HG03175 (cell line): ENCODE results near the gene FRYL.
"Not testable (repeated sequence)": the region's sequence is repeated elsewhere in the genome, so short reads cannot be mapped to it uniquely, and the experiment has no call there.

Experiments
- ATAC-seq: cut with Tn5 transposase; IDR thresholded peaks from one replicate; pipeline ENCODE4 v1.9.1; 2021; ENCODE audit warnings: mild to moderate bottlenecking, moderate library complexity; ENCODE audit not compliant: unreplicated experiment

Gene FRYL

DNA sequence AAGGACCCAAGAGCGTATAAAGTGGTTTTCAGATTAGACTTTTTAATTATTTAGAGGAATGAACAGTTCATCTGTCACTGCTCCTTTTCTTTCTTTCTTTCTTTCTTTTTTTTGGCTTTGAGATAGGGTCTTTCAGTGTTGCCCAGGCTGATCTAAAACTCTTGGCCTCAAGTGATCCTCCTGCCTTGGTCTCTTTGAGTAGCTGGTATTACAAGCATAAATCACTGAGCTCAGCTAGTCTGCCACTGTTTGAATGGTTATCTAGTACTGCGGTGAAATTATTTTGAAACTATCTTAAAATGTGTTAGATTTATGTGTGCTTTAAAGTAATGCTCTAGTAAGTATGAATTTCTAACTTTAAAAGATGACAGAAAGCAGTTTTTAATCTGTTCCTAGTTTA, 6.5 kb upstream of the FRYL start:
- ATAC-seq: no peak

- ATAC-seq: no peak
Observed at GRCh38 chr4:48785302-48785701, 5.2 kb upstream of the FRYL start.

- ATAC-seq: no peak
Observed at GRCh38 chr4:48781968-48782367, 1.9 kb upstream of the FRYL start.

DNA sequence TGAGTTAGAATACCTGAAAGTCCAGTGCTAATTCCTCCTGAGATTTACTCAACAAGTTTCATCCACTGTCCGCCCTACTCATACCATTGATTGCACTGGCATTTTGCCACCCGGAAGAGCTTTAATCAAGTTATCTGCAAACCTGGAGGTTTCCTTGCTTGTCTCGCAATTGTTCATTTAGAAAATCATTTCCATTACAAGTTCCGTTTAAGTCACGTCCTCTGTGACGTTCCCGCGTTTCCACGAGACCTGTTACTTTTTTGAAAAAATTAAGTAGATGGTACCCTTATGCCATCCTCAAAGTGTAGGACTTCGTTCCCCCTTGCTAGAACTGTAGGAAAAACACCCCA, 761 bp upstream of the FRYL start:
- ATAC-seq: no peak

GRCh38 chr4:48779095-48779997, 733 bp downstream of the FRYL start:
- peak; percentile 34 for ATAC-seq

DNA sequence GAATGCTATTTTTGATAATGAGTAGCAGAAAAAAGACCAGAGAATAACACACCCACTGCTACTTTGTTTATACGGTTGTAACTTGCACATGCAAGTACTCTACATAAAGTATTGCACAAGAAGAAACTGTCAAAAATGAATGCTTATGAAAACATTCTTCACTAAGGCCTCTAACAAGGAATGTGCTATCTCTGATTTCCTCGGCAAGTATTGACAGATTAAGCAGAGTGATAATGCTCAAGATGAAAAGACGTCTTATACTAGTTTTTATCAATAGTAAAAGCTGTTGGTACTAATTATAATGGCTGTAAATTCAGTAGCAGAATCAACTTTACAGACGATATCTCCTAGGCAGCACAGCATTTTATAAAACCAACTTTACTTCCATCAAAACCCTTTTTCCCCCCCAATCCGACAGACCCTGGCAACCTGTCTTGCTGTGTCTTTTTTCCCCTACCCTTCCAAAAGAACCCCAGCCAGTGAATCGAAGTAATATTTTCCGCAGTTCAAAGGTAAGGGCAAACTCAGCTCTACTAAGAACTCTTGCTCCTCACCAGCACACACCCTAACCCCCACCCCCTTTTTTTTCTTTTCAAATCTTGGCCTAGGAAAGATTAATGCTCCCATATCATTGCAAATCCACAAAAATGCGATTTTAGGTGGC, 1.5 kb downstream of the FRYL start:
- no peak for ATAC-seq

GRCh38 chr4:48777739-48778138, 2.3 kb downstream of the FRYL start:
- no peak for ATAC-seq

- ATAC-seq: no peak
Observed at GRCh38 chr4:48774760-48775710, 5.0 kb downstream of the FRYL start.

DNA sequence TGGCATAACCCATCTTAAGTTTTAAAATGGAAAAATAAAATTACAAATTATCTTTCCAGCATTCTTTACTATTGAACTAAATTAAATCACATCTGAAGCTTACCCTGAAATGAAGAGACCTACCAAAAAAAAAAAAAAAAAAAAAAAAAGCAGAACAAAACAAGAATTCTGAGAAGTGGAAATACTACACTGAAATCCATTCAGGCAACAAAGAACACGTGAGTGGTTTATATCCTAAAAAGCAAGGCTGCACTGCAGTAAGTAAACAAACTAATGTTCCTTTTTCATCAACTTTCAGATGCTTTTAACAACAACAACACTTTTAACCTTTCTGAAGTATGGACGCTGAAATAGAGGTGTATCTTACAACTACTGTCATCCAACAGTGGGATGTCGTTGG, 7.5 kb downstream of the FRYL start:
- no peak for ATAC-seq

DNA sequence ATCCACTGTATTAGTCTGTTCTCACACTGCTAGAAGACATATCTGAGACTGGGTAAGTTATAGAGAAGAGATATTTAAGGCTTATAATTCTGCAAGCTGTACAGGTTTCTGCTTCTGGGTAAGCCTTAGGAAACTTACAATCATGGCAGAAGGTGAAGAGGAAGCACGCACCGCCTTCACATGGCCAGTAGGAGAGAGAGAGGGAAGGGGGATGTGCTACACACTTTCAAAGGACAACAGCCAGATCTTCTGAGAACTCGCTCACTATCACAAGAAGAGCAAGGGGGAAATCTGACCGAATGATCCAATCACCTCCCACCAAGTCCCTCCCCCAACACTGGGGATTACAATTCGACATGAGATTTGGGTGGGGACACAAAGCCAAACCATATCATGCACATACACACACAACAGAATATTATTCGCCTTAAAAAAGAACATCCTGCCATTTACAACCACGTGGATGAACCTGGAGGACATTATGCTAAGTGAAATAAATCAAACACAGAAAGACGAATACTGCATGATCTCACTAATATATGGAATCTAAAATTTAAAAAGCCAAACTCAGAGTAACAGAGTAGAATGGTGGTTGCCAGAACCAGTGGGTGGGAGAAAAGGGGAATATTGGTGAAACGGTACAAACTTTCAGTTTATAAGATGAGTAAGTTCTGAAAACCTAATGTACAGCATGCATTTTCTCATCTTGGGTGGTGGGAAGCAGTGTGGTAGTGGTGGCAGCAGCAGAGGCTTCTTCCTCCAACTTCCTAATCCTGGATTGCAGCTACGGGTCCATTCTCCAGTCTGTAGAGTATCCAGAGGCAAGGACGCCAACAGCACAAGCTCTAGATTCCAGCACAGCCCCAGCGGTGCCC, 12.8 kb downstream of the FRYL start:
- ATAC-seq: no peak

DNA sequence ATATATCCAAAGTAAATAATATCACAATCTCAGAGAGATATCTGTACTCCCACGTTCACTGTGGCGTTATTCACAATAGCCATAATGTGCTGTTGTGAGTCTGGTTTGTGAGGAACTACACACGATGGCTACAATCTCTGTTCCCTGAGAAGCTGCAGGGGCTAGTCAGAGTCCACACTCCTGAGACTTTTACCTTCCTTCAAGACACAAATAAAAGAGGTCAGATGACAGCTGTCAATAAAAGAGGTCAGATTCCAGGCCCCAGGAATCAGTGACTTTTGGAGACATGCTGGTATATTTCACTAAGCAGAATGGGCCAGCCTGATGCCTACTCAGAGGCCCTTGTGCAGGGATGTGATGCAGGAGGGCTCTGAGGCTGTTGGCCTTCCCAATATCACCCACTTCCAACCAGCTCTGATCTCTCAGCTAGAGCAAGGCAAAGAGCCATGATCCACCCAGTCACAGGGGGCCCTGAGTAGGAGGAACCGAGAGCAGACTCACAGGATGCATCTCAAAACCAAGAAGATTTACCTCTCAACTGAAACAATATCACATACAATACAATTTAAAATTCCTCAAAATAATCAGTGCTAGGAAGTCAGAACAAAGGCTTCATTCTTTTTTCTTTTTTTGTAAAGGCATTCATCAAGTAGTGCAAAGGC, 13.8 kb downstream of the FRYL start:
- no peak for ATAC-seq

GRCh38 chr4:48762408-48762807, 17.7 kb downstream of the FRYL start:
- no peak for ATAC-seq

DNA sequence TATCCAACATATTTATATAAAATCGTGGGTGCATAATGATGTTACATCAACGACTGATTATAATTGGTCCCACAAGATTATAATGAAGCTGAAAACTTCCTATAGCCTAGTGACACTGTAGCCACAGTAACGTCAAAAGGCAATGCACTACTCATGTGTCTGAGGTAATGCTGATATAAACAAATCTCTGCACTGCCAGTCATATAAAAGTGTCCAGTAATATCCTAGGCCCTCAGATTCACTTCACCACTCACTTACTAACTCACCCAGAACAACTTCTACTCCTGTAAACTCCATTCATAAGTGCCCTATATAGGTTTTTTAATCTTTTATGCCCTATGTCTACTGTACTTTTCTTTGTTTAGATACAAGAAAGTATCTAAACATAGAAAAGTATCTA, 18.8 kb downstream of the FRYL start:
- no peak for ATAC-seq

GRCh38 chr4:48758703-48759102, 21.4 kb downstream of the FRYL start:
- not testable (repeated sequence) for ATAC-seq

DNA sequence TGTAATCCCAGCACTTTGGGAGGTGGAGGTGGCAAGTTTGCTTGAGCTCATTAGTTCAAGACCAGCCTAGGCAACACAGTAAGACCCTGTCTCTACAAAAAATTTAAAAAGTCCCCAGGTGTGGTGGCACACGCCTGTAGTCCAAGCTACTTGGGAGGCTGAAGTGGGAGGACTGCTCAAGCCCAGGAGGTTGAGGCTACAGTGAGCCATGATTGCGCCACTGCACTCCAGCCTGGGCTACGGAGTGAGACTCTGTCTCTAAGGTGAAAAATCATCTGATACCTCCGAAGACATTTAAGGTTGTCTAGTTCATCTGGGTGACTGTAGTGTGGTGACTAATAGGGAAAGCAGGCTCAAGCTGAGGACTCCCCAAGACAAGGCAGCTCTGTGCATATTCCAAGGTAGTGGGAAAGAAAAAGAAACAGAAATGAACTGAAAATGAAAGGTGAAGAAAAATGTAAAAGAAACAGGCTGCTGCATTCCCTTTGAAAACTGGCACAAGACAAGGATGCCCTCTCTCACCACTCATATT, 23.3 kb downstream of the FRYL start:
- ATAC-seq: no peak

DNA sequence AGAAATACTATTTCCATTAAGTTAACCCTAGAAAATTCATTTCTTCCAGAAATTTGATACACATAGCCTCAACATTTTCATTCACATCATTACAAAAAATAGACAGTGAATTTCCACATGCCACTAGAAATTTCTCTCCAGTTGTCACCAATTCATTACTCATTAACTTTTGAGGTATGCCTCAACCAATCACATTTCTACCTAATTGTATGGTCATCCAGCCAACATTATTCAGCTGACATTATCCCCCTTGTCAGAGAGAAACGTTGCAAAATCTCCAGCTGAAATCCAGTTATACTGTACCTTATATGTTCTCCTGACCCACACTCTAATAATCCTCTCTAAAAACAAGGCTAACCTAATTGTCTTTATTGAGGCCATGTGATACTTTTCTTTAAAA, 24.8 kb downstream of the FRYL start:
- ATAC-seq: no peak

DNA sequence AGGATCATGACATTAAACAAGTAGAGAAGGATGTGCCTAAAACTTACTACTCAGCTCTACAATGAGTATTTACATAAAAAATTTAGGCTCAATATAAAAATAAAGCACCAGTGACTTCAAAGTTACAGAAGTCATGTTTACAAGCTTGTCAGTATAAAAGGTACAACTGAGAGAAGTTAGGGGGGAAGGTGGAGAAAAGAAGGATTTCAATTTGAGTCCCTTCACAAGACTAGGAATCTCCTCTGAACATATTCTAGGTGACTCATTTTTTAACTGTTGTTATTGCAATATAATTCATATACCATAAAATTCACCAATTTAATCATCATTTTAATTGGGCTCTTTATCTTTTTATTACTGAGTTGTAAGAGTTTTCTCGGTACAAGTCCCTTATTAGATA, 26.9 kb downstream of the FRYL start:
- ATAC-seq: no peak

DNA sequence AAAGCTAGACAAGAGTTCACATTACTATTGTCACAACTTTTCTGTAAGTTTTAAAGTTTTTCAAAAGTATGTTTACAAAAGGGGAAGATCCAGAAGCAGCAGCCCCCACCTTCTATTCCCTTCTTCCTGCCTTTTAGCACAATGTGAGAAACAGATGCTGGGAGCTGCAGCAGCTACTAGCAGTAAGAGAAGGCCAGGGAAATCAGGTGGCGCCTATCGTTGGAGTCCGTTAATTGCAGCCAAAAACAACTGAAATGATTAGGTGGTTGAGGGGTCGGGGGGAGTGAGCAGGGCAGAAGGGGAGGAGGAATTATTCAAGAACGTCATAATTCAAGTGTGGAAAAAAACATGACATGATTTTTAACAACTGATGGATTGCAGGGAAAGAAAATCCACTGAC, 27.4 kb downstream of the FRYL start:
- ATAC-seq: no peak

GRCh38 chr4:48752246-48752645, 27.8 kb downstream of the FRYL start:
- no peak for ATAC-seq
